Endothelial cell (in vitro differentiated cells): ENCODE results near the gene OPALIN. TPM values are rescaled to one million over a fixed set of nuclear protein-coding genes. Genes with fewer than 3 reads are reported as not detected.
A peak's percentile ranks its signal among the peaks of the same experiment; 100 is the strongest.

Experiments
- DNase-seq: peaks from one replicate; pipeline ENCODE4 v3.0.0; 2021; ENCODE audit warnings: low spot score
- H3K27ac Mint-ChIP-seq: one replicate; pipeline ENCODE4 v1.8.0; 2021; ENCODE audit warnings: mixed read lengths, inconsistent platforms; ENCODE audit not compliant: unreplicated experiment
- H3K27me3 Mint-ChIP-seq: one replicate; pipeline ENCODE4 v1.8.0; 2021; ENCODE audit warnings: mild to moderate bottlenecking, moderate library complexity, mixed read lengths, inconsistent platforms; ENCODE audit not compliant: unreplicated experiment
- H3K36me3 Mint-ChIP-seq: one replicate; pipeline ENCODE4 v1.8.0; 2021; ENCODE audit warnings: mild to moderate bottlenecking, low read depth, mixed read lengths, inconsistent platforms; ENCODE audit not compliant: unreplicated experiment
- H3K4me1 Mint-ChIP-seq: one replicate; pipeline ENCODE4 v1.8.0; 2021; ENCODE audit warnings: mild to moderate bottlenecking, mixed read lengths, inconsistent platforms; ENCODE audit not compliant: unreplicated experiment
- H3K4me3 Mint-ChIP-seq: one replicate; pipeline ENCODE4 v1.8.0; 2021; ENCODE audit warnings: mild to moderate bottlenecking, mixed read lengths, inconsistent platforms; ENCODE audit not compliant: unreplicated experiment
- H3K9me3 Mint-ChIP-seq: one replicate; pipeline ENCODE4 v1.8.0; 2021; ENCODE audit warnings: mixed read lengths, inconsistent platforms; ENCODE audit not compliant: unreplicated experiment
- CTCF ChIP-seq: fragments of 200-600 bp; sonication (generic); IDR thresholded peaks from one replicate; pipeline ENCODE4 v1.5.0; 2021; ENCODE audit warnings: antibody characterized with exemption; ENCODE audit not compliant: unreplicated experiment
- total RNA-seq: library from RNA; stranded (reverse); fragmentation: NEBNext Ultra II Directional; extraction: Animal tissue kit (Norgen Biotek cat#: 25700); gene quantifications from one replicate; pipeline ENCODE4 v1.2.1, GENCODE V29; 2021; ENCODE audit not compliant: unreplicated experiment

The OPALIN gene
- total RNA-seq, 1 donor from 2014 or later: not detected

DNA sequence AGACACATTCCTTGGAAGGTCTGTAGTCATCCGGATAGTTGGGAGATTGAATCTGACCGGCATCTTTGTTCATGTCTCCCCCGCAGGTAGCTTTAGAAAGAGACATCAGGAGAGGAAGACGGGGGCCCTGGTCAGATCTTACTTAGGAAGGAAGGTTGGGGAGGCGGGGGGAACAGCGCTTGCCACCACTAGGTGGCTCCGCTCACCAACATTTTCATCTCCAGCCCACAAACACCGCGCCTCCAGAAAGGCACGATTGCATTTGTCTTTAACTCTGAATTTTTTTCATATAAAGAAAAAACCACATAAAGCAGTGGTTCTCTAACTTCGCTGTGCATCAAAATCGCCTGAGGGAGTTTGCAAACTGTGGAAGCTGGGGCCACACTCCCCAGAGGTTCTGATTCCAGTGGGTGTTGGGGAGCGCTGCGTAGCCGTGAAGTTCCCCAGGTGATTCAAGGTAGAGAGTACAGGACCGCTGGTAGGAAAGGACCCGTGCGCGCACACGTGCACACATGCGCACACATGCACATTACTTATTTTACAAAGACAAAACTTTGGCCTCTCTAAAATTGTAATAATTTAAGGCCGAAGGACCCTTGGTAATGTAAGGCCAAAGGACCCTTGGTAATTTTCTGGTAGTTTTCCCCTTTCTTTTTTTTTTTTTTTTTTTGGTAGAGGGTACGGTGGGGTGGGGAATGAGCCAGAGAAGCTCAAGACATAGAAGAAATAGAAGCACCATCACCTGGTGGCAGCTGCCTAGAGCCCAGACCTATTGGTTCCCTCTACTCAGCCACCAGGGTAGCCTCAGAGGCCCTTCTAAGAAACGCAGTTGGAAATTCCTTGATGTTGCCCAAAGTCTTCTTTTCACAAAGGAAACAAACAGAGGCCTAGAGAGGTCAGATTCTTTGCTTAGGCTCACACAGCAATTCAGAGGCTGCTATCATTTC, 37.4 kb upstream of the OPALIN start:
- no peaks in the 10 kb centered on the region for H3K9me3 Mint-ChIP-seq
- H3K4me3 Mint-ChIP-seq: no peak overlapping the region
- H3K27me3 Mint-ChIP-seq: peaks cover 3% of the 10 kb centered on the region
- TF ChIP-seq CTCF: peak; percentile 80
- H3K4me1 Mint-ChIP-seq: peaks cover 18% of the 10 kb centered on the region
- H3K36me3 Mint-ChIP-seq: no peaks in the 10 kb centered on the region
- peak; percentile 64 for DNase-seq
- no peak overlapping the region for H3K27ac Mint-ChIP-seq

- H3K27me3 Mint-ChIP-seq: peaks cover 2% of the 10 kb centered on the region
- DNase-seq: no peak
- H3K4me1 Mint-ChIP-seq: no peaks in the 10 kb centered on the region
- H3K9me3 Mint-ChIP-seq: no peaks in the 10 kb centered on the region
- TF ChIP-seq CTCF: no peak
- H3K27ac Mint-ChIP-seq: no peak overlapping the region
- no peak overlapping the region for H3K4me3 Mint-ChIP-seq
- no peaks in the 10 kb centered on the region for H3K36me3 Mint-ChIP-seq
These were observed 31.7 kb upstream of the OPALIN start for GRCh38 chr10:96390460-96390864.

GRCh38 chr10:96389785-96390184, 31.0 kb upstream of the OPALIN start:
- no peak overlapping the region for H3K27ac Mint-ChIP-seq
- TF ChIP-seq CTCF: no peak
- no peaks in the 10 kb centered on the region for H3K9me3 Mint-ChIP-seq
- H3K4me3 Mint-ChIP-seq: no peak overlapping the region
- peaks cover 2% of the 10 kb centered on the region for H3K27me3 Mint-ChIP-seq
- DNase-seq: no peak
- no peaks in the 10 kb centered on the region for H3K4me1 Mint-ChIP-seq
- H3K36me3 Mint-ChIP-seq: no peaks in the 10 kb centered on the region

DNA sequence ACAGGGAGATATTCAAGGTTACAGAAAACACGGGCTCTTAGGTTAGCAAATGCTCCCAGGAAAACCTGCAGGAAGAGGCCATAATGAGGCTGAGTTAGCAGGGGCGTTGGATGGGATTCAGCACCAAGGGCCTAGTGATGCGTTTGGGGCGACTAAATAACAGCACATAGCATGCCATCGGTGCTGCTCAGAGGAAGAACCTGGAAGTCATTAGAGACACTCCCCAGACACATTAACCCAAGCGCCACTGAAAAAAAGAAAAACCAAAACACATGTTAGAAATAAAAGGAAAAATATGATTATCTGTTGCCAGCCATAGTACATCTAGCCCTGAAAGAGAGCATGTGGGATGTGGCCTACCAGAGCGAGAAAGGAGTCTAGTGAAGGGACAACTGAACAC, 28.8 kb upstream of the OPALIN start:
- peaks cover 2% of the 10 kb centered on the region for H3K27me3 Mint-ChIP-seq
- no peak for TF ChIP-seq CTCF
- H3K4me3 Mint-ChIP-seq: no peak overlapping the region
- no peak for DNase-seq
- no peaks in the 10 kb centered on the region for H3K9me3 Mint-ChIP-seq
- H3K27ac Mint-ChIP-seq: no peak overlapping the region
- H3K4me1 Mint-ChIP-seq: no peaks in the 10 kb centered on the region
- H3K36me3 Mint-ChIP-seq: no peaks in the 10 kb centered on the region

DNA sequence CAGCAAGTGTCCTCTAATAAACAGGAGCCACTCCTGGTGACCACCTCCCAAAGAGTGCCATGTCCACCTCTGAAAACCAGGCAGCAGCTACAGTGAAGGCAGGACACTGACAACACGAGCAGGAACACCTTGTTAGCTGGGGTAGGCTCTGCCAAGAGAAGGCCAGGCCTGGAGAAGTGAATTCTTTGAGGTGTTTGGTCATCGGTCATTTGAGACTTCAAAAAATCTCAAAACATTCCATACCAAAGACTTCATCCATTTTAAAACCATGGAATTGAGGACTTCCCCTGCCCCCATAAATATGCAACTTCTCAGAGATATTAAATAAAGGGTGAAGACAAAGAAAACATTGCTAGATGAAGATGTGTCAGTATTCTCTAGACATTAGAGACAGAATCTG, 28.4 kb upstream of the OPALIN start:
- no peaks in the 10 kb centered on the region for H3K9me3 Mint-ChIP-seq
- H3K27me3 Mint-ChIP-seq: peaks cover 2% of the 10 kb centered on the region
- no peaks in the 10 kb centered on the region for H3K4me1 Mint-ChIP-seq
- no peaks in the 10 kb centered on the region for H3K36me3 Mint-ChIP-seq
- H3K27ac Mint-ChIP-seq: no peak overlapping the region
- TF ChIP-seq CTCF: no peak
- DNase-seq: no peak
- no peak overlapping the region for H3K4me3 Mint-ChIP-seq
